Measurements from ENCODE around the gene P2RX4.

DNA sequence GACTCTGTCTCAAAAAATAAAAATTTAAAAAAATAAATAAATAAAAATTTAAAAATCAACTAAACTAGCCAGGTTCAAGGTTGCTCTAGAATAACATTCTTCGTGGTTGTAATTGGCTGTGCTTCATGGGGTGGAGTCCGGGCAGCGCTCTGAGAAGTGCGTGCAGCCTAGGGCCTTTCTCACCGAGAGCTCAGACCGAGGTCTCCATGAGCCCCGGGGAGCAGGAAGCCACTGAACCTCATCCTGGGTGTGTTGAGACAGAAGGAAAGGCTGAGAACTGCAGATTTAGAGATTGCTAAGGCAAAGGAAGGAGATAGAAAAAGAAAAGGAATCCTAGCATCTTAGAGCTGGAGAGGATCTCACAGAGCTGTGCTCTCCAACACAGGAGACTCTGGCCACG is 14.7 kb downstream of the P2RX4 start:
- TF ChIP-seq CTCF (IDR thresholded peaks at IDR 0.05), result no peak
- TF ChIP-seq EZH2 (IDR thresholded peaks at IDR 0.05; ENCODE audit: borderline replicate concordance, insufficient read depth, low read depth, low read length, poor library complexity, severe bottlenecking), result no peak

All from B cell (primary cell).